HFFc6 (cell line): ENCODE data around the gene ADCY9. TPM values are rescaled to one million over a fixed set of nuclear protein-coding genes. Genes with fewer than 3 reads are reported as not detected.

ENCODE experiments used
- DNase-seq: peaks from one replicate; pipeline ENCODE4 v3.0.0-alpha.2; 2018
- H3K27ac Mint-ChIP-seq: 2 replicates; pipeline ENCODE4 v1.8.0; 2020; ENCODE audit warnings: mild to moderate bottlenecking, mixed read lengths
- H3K27me3 Mint-ChIP-seq: 2 replicates; pipeline ENCODE4 v1.8.0; 2021; ENCODE audit warnings: mild to moderate bottlenecking, moderate library complexity, mixed read lengths; ENCODE audit not compliant: insufficient read depth
- H3K36me3 Mint-ChIP-seq: 2 replicates; pipeline ENCODE4 v1.8.0; 2021; ENCODE audit warnings: low read depth, mixed read lengths
- H3K4me1 Mint-ChIP-seq: 2 replicates; pipeline ENCODE4 v1.8.0; 2020; ENCODE audit warnings: low read depth, mixed read lengths
- H3K4me3 Mint-ChIP-seq: 2 replicates; pipeline ENCODE4 v1.8.0; 2020; ENCODE audit warnings: mild to moderate bottlenecking, moderate library complexity, mixed read lengths
- H3K9me3 Mint-ChIP-seq: 2 replicates; pipeline ENCODE4 v1.8.0; 2020; ENCODE audit warnings: mild to moderate bottlenecking, mixed read lengths
- CTCF ChIP-seq: fragments of 200-600 bp; sonication (generic); IDR thresholded peaks from 2 replicates; pipeline ENCODE4 v1.5.0; 2021; ENCODE audit warnings: antibody characterized with exemption, mild to moderate bottlenecking
- total RNA-seq, 6 experiments: library from RNA; stranded (reverse); fragmentation: NEBNext Ultra II Directional; extraction: Animal tissue kit (Norgen Biotek cat#: 25700); gene quantifications; 2 replicates in 1 of 6; 3 replicates in 5 of 6; pipeline ENCODE4 v1.2.3, GENCODE V29; 2021

ADCY9 gene
- total RNA-seq, 6 experiments from 2014 or later, result 20.8 to 24.8 (median 22.6) TPM

DNA sequence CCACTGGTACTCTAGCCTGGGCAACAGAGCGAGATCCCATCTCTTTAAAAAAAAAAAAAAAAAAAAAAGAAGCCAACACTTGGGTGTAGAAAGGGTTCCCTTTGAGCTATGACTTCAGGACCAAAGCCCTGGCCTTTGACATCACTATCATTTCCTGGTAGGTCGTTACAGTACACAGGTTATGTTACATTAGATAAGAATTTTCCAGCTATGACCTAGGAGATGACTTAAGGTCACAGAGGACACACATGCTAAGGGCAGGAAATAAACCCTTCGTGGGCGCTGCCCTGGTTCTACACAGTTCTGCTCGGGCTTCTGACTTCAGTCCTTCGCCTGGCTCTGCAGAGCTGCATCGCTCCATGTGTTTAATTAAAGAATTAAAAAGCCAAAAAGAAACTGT is 112.0 kb downstream of the ADCY9 start:
- Mint-ChIP-seq H3K4me1 (peaks cover 11% of the 10 kb centered on the region), H3K27me3 (no peaks in the 10 kb centered on the region), H3K4me3 (no peak overlapping the region), H3K36me3 (no peaks in the 10 kb centered on the region), H3K9me3 (no peaks in the 10 kb centered on the region), H3K27ac (no peak overlapping the region)
- TF ChIP-seq CTCF, result no peak
- no peak for DNase-seq

DNA sequence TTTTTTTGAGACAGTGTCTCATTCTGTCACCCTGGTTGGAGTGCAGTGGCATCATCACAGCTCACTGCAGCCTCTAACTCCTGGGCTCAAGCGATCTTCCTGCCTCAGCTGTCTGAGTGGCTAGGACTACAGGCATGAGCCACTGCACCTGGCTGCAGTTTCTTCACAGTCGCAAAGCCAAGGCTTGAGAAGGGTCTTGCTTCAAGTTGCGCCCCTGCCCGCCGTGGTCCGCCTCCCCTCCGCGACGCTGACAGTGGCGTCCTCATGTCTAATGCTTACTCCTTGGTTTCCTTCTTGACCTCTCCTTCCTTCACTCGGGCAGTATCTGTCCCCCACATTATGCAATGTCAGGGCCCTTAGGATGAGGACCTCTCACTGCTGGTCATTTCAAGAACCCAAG is 112.7 kb downstream of the ADCY9 start:
- Mint-ChIP-seq H3K9me3 (no peaks in the 10 kb centered on the region), H3K4me1 (peaks cover 17% of the 10 kb centered on the region), H3K36me3 (no peaks in the 10 kb centered on the region), H3K27ac (no peak overlapping the region), H3K27me3 (no peaks in the 10 kb centered on the region), H3K4me3 (no peak overlapping the region)
- no peak for TF ChIP-seq CTCF
- no peak for DNase-seq

GRCh38 chr16:4003166-4003565 is 113.1 kb downstream of the ADCY9 start:
- no peak for TF ChIP-seq CTCF

GRCh38 chr16:4002121-4002520 is 114.1 kb downstream of the ADCY9 start:
- H3K4me3 Mint-ChIP-seq, result no peak overlapping the region
- no peaks in the 10 kb centered on the region for H3K36me3 Mint-ChIP-seq
- no peaks in the 10 kb centered on the region for H3K27me3 Mint-ChIP-seq
- peaks cover 17% of the 10 kb centered on the region for H3K4me1 Mint-ChIP-seq
- no peaks in the 10 kb centered on the region for H3K9me3 Mint-ChIP-seq
- no peak for TF ChIP-seq CTCF
- no peak for DNase-seq
- H3K27ac Mint-ChIP-seq, result no peak overlapping the region

More at GRCh38 chr16:4003166-4003565, 113.1 kb downstream of the ADCY9 start:
- Mint-ChIP-seq H3K4me1 (peaks cover 17% of the 10 kb centered on the region), H3K4me3 (no peak overlapping the region), H3K27ac (no peak overlapping the region), H3K36me3 (no peaks in the 10 kb centered on the region), H3K27me3 (no peaks in the 10 kb centered on the region), H3K9me3 (no peaks in the 10 kb centered on the region)
- DNase-seq, result no peak

- TF ChIP-seq CTCF, result no peak
- Mint-ChIP-seq H3K9me3 (no peaks in the 10 kb centered on the region), H3K4me3 (peak overlapping the region; percentile 26; the same call in 1 of the 2 replicates), H3K4me1 (peaks cover 17% of the 10 kb centered on the region), H3K27me3 (peaks cover 3% of the 10 kb centered on the region), H3K27ac (peak overlapping the region; percentile 67), H3K36me3 (no peaks in the 10 kb centered on the region)
- peak; percentile 9 for DNase-seq
Observed at GRCh38 chr16:3999479-4000325, 116.5 kb downstream of the ADCY9 start.
